K562 (cell line): ENCODE measurements around the gene SLC1A4. TPM values are rescaled to one million over a fixed set of nuclear protein-coding genes. Genes with fewer than 3 reads are reported as not detected.

ENCODE experiments used
- ATAC-seq: fragments of 200-7000 bp; cut with Tn5 transposase; 3 replicates; pipeline ENCODE4 v1.9.1; 2020; ENCODE audit warnings: moderate library complexity
- BruUV-seq: library from RNA; stranded (reverse); fragments of 400-500 nt; replicated peaks from 2 replicates; lab custom pipeline; 2021; lab: Mats Ljungman, UMichigan
- CTCF ChIA-PET: fragments of 300-600 bp; formaldehyde crosslinking; extraction: SDS; loops from one replicate; lab custom pipeline; 2021; ENCODE audit warnings: low intra/inter-chr PET ratio; lab: Yijun Ruan, JAX
- POLR2A ChIA-PET: fragments of 300-600, 350-650 bp; sonication (Branson Sonifier 250); formaldehyde crosslinking; extraction: SDS; loops from one replicate; lab custom pipeline; 2021; ENCODE audit warnings: antibody characterized with exemption, inconsistent platforms; lab: Yijun Ruan, JAX
- DNase-seq, 4 experiments: peaks; one replicate each; pipeline versions ENCODE4 v3.0.0 to v3.0.0-alpha.2; 2011 to 2018; ENCODE audit warnings: low spot score in 3 of 4, mixed read lengths in 3 of 4; ENCODE audit errors: extremely low read depth in 1 of 4
- FAIRE-seq: peaks from 2 replicates; lab custom pipeline; 2011; peaks lifted over from hg19 to GRCh38; lab: Jason Lieb, UNC
- H2AFZ ChIP-seq: 2 replicates; pipeline ENCODE4 v1.6.0; 2011; ENCODE audit warnings: low read depth, low read length, control low read depth, inconsistent platforms
- H3K27ac ChIP-seq: fragments of 200-600 bp; 3 replicates; pipeline ENCODE4 v1.8.0; 2011; ENCODE audit warnings: low read depth, mild to moderate bottlenecking, control low read depth, inconsistent platforms, low read length, moderate library complexity, mixed read lengths; ENCODE audit errors: extremely low read depth
- H3K27me3 ChIP-seq, 2 experiments: fragments of 300-600 bp in 1 of 2; 2 replicates in 1 of 2; 3 replicates in 1 of 2; pipeline versions ENCODE4 v1.6.0 to v1.8.0; 2011; ENCODE audit warnings: inconsistent platforms in 2 of 2, low read length in 2 of 2, mild to moderate bottlenecking in 1 of 2, mixed read lengths in 1 of 2, moderate library complexity in 1 of 2; ENCODE audit not compliant: control insufficient read depth in 2 of 2, insufficient read depth in 2 of 2
- H3K36me3 ChIP-seq: fragments of 300-600 bp; 3 replicates; pipeline ENCODE4 v1.8.0; 2011; ENCODE audit warnings: mild to moderate bottlenecking, low read length, inconsistent platforms; ENCODE audit not compliant: control insufficient read depth, insufficient read depth
- H3K4me1 ChIP-seq, 2 experiments: fragments of 200-600 bp in 1 of 2; replicated peaks in 1 of 2; 2 replicates in 1 of 2; 3 replicates in 1 of 2; pipeline versions ENCODE4 v1.5.1 to v1.8.0; 2011; ENCODE audit warnings: inconsistent platforms in 2 of 2, low read length in 2 of 2, mild to moderate bottlenecking in 1 of 2, mixed read lengths in 1 of 2, moderate library complexity in 1 of 2; ENCODE audit not compliant: control insufficient read depth in 2 of 2, insufficient read depth in 2 of 2
- H3K4me2 ChIP-seq: 2 replicates; pipeline ENCODE4 v1.6.1; 2011; ENCODE audit warnings: low read length, control low read depth, inconsistent platforms, mixed read lengths; ENCODE audit not compliant: insufficient read depth
- H3K4me3 ChIP-seq: fragments of 200-600 bp; sonication (generic), shearing (Covaris generic); 2 replicates; pipeline ENCODE4 v1.5.1; 2016; ENCODE audit warnings: control low read depth, inconsistent platforms
- H3K79me2 ChIP-seq: fragments of 200-600 bp; 3 replicates; pipeline ENCODE4 v1.8.0; 2011; ENCODE audit warnings: low read length, inconsistent platforms; ENCODE audit not compliant: control insufficient read depth, insufficient read depth
- H3K9ac ChIP-seq, 2 experiments: 2 replicates each; pipeline versions ENCODE4 v1.6.0 to v1.6.1; 2011; ENCODE audit warnings: low read depth in 2 of 2, low read length in 2 of 2, control low read depth in 1 of 2, inconsistent platforms in 1 of 2, mild to moderate bottlenecking in 1 of 2, mixed read lengths in 1 of 2; ENCODE audit not compliant: insufficient read depth in 1 of 2
- H3K9me1 ChIP-seq: one replicate; pipeline ENCODE4 v1.6.0; 2011; ENCODE audit warnings: inconsistent platforms, mild to moderate bottlenecking, low read length, moderate library complexity; ENCODE audit not compliant: control insufficient read depth, insufficient read depth
- H3K9me3 ChIP-seq: replicated peaks from 2 replicates; pipeline ENCODE4 v1.5.1; 2011; ENCODE audit warnings: low read depth, low read length, inconsistent platforms; ENCODE audit not compliant: control insufficient read depth, insufficient read depth
- H4K20me1 ChIP-seq: replicated peaks from 2 replicates; pipeline ENCODE4 v1.6.1; 2011; ENCODE audit warnings: low read length, inconsistent platforms, mixed read lengths; ENCODE audit not compliant: control insufficient read depth, insufficient read depth
- CTCF ChIP-seq, 3 experiments: IDR thresholded peaks in 2 of 3; conservative IDR thresholded peaks in 1 of 3; 2 replicates each; pipeline ENCODE4 v1.5.1; 2011 to 2012; ENCODE audit warnings: low read length in 3 of 3, mild to moderate bottlenecking in 3 of 3, control low read depth in 2 of 3, improper control_type of control experiment in 1 of 3, inconsistent platforms in 1 of 3, low read depth in 1 of 3, mixed read lengths in 1 of 3, moderate library complexity in 1 of 3; ENCODE audit not compliant: insufficient read depth in 2 of 3
- JUNB ChIP-seq: fragments of 450-650 bp; formaldehyde crosslinking; conservative IDR thresholded peaks from 2 replicates; pipeline ENCODE4 v1.4.0; 2020; ENCODE audit warnings: mild to moderate bottlenecking
- POLR2A ChIP-seq: fragments of 450-650 bp; conservative IDR thresholded peaks from 2 replicates; pipeline ENCODE4 v1.6.1; 2016
- SPI1 ChIP-seq: IDR thresholded peaks from 2 replicates; pipeline ENCODE4 v1.6.1; 2011; ENCODE audit warnings: low read depth, low read length, control low read depth, borderline replicate concordance
- TCF7L2 ChIP-seq: fragments of 150-350 bp; IDR thresholded peaks from 2 replicates; pipeline ENCODE4 v1.6.1; 2016; ENCODE audit warnings: low read depth, mild to moderate bottlenecking, low read length, moderate library complexity
- ZNF79 ChIP-seq: fragments of 250-450 bp; sonication (Bioruptor Pico); IDR thresholded peaks from 2 replicates; pipeline ENCODE4 v1.4.0; 2020; ENCODE audit warnings: low read depth, mild to moderate bottlenecking, moderate library complexity
- WGBS: fragments of 100-300 bp; shearing (Covaris generic); methylation state at CpG from one replicate; pipeline ENCODE4 v1.1.6; 2016; ENCODE audit warnings: low coverage, mixed read lengths; ENCODE audit not compliant: insufficient coverage; ENCODE audit errors: missing lambda C conversion rate; 5-methylcytosine and 5-hydroxymethylcytosine counted together
- in situ Hi-C: fragments of 300-500 bp; cut with MboI; formaldehyde crosslinking; loops from 4 replicates; pipeline ENCODE4 v1.15.0; 2018; ENCODE audit warnings: inconsistent platforms, mixed read lengths
- intact Hi-C: fragments of 100-400 bp; cut with micrococcal nuclease; formaldehyde crosslinking; loops from 2 replicates; pipeline ENCODE4 v1.14.2; 2022
- polyA plus RNA-seq, 8 experiments: library from polyadenylated mRNA; depleted of rRNA in 4 of 8; stranded (reverse) in 5 of 8; unstranded in 3 of 8; fragments of >200 nt; fragmentation: Nextera tagmentation in 2 of 8; fragmentation: Illumina TruSeq in 1 of 8; extraction: Ambion mirVana in 2 of 8; extraction: Trizol in 1 of 8; gene quantifications; 2 replicates each; pipeline versions ENCODE4 v1.2.1 to v1.2.3, GENCODE V29; 2011 to 2014; ENCODE audit warnings: inconsistent platforms in 1 of 8, missing spikeins in 1 of 8
- total RNA-seq, 7 experiments: library from RNA; depleted of rRNA in 6 of 7; stranded (reverse); fragments of >200 nt in 6 of 7; fragmentation: Illumina TruSeq in 2 of 7; extraction: Trizol in 2 of 7; gene quantifications; 2 replicates each; pipeline versions ENCODE4 v1.2.1 to v1.2.3, GENCODE V29; 2011 to 2021; ENCODE audit warnings: low replicate concordance in 1 of 7
- TF ChIP-seq, protein P1 (sequence below), 2 experiments: fragments of 450-650 bp; IDR thresholded peaks; 2 replicates each; pipeline ENCODE4 v1.6.1; 2018; ENCODE audit warnings: mild to moderate bottlenecking in 2 of 2, low read depth in 1 of 2; ENCODE audit not compliant: partially characterized antibody in 2 of 2
- TF ChIP-seq, protein P2 (sequence below): fragments of 250-450 bp; sonication (Bioruptor Pico); IDR thresholded peaks from 2 replicates; pipeline ENCODE4 v1.5.0; 2020; ENCODE audit warnings: mild to moderate bottlenecking, borderline replicate concordance

Gene SLC1A4
- total and polyA plus RNA-seq, 9 of the 15 experiments (the other 6 are each of a cell fraction or from before 2014, with no cell fraction given) = 4.4 to 24.0 (median 10.9) TPM

DNA sequence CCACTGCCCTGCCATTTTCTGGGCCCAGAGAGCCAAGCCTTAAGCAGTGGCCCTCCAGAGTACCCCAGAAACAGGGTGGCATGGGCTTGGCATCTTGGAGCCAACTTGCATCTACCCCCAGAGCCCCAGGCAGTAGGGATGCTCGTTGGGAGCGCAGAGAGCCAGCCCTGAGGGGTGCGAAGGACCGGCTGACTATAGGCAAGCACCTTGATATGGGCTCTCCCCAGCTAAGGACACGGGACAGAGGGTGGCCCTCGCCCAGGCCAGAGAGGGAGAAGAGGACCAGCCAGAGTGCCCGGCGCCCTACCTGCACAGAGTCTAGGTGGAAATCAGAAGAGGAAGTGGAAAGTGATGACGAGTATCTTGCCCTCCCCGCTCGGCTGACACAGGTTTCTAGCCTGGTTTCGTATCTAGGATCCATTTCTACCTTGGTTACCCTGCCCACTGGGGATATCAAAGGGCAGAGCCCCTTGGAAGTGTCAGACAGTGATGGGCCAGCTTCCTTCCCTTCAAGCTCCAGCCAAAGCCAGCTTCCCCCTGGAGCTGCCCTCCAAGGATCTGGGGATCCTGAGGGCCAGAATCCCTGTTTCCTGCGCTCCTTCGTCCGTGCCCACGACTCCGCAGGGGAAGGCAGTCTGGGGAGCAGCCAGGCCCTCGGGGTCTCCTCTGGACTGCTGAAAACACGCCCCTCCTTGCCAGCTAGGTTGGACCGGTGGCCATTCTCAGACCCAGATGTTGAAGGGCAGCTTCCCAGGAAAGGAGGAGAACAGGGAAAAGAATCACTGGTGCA is 83.2 kb downstream of the SLC1A4 start:
- peaks cover 11 to 15% of the 10 kb centered on the region in 2 experiments; a peak in 4 of 5 replicates for H3K4me1 ChIP-seq
- DNase-seq (no peak), FAIRE-seq (no peak), ATAC-seq (no peak)
- peaks cover 5% of the 10 kb centered on the region; the same call in 1 of the 3 replicates for H3K79me2 ChIP-seq
- intact Hi-C loops = no loop called here
- H4K20me1 ChIP-seq = 0 out of 2 replicates have a peak, but pooled peaks cover 8% of the 10 kb centered on the region
- ChIA-PET CTCF (no interaction called here), POLR2A (interaction anchor here (0.6 to 3.0 kb wide), 4 partner anchors 7 to 384 kb away, joined by 3 to 17 read pairs (median 5); no protein-coding TSS in a partner anchor)
- H3K27ac ChIP-seq = no peak overlapping the region
- in situ Hi-C loops = loop anchor here (5.0 kb wide), 1 partner anchor 115 kb away; no protein-coding TSS in a partner anchor
- H2AFZ ChIP-seq = no peak overlapping the region
- H3K9me1 ChIP-seq = peaks cover 4% of the 10 kb centered on the region
- no peak overlapping the region for H3K4me2 ChIP-seq
- no peaks in the 10 kb centered on the region for H3K27me3 ChIP-seq
- WGBS = 93% methylated on average over 20 of the region's 20 CpGs
- no peak overlapping the region for H3K4me3 ChIP-seq
- no peaks in the 10 kb centered on the region for H3K9me3 ChIP-seq
- peaks cover 63% of the 10 kb centered on the region for H3K36me3 ChIP-seq
- peak overlapping the region in 1 of 2 experiments; percentile 18; a peak in 1 of 4 replicates for H3K9ac ChIP-seq
- BruUV-seq = no TSS peak
- TF ChIP-seq POLR2A (0 out of 2 replicates have a peak, but pooled peaks have one; percentile 33), CTCF (IDR thresholded peaks at IDR 0.05 in 2 of 3, conservative IDR thresholded peaks at IDR 0.05 in 1 of 3; ENCODE audit: insufficient read depth in 2 of 3, low read depth in 1 of 3, low read length in 3 of 3) (0 out of 6 replicates have a peak, but pooled peaks of 1 of the 3 experiments have one; percentile 2), SPI1 (peak; percentile 48; the same call in 1 of the 2 replicates), JUNB (CRISPR knock-in tag) (no peak), ZNF79 (CRISPR knock-in tag) (no peak), TCF7L2 (no peak)
- TF ChIP-seq, protein P1, sequence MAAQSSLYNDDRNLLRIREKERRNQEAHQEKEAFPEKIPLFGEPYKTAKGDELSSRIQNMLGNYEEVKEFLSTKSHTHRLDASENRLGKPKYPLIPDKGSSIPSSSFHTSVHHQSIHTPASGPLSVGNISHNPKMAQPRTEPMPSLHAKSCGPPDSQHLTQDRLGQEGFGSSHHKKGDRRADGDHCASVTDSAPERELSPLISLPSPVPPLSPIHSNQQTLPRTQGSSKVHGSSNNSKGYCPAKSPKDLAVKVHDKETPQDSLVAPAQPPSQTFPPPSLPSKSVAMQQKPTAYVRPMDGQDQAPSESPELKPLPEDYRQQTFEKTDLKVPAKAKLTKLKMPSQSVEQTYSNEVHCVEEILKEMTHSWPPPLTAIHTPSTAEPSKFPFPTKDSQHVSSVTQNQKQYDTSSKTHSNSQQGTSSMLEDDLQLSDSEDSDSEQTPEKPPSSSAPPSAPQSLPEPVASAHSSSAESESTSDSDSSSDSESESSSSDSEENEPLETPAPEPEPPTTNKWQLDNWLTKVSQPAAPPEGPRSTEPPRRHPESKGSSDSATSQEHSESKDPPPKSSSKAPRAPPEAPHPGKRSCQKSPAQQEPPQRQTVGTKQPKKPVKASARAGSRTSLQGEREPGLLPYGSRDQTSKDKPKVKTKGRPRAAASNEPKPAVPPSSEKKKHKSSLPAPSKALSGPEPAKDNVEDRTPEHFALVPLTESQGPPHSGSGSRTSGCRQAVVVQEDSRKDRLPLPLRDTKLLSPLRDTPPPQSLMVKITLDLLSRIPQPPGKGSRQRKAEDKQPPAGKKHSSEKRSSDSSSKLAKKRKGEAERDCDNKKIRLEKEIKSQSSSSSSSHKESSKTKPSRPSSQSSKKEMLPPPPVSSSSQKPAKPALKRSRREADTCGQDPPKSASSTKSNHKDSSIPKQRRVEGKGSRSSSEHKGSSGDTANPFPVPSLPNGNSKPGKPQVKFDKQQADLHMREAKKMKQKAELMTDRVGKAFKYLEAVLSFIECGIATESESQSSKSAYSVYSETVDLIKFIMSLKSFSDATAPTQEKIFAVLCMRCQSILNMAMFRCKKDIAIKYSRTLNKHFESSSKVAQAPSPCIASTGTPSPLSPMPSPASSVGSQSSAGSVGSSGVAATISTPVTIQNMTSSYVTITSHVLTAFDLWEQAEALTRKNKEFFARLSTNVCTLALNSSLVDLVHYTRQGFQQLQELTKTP (IDR thresholded peaks at IDR 0.05; ENCODE audit: low read depth in 1 of 2, partially characterized antibody in 2 of 2) = no peak
- TF ChIP-seq, protein P2, sequence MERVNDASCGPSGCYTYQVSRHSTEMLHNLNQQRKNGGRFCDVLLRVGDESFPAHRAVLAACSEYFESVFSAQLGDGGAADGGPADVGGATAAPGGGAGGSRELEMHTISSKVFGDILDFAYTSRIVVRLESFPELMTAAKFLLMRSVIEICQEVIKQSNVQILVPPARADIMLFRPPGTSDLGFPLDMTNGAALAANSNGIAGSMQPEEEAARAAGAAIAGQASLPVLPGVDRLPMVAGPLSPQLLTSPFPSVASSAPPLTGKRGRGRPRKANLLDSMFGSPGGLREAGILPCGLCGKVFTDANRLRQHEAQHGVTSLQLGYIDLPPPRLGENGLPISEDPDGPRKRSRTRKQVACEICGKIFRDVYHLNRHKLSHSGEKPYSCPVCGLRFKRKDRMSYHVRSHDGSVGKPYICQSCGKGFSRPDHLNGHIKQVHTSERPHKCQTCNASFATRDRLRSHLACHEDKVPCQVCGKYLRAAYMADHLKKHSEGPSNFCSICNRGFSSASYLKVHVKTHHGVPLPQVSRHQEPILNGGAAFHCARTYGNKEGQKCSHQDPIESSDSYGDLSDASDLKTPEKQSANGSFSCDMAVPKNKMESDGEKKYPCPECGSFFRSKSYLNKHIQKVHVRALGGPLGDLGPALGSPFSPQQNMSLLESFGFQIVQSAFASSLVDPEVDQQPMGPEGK (CRISPR knock-in tag) = no peak
